ENCODE measurements around the gene KRTAP12-1.
A peak's percentile ranks its signal among the peaks of the same experiment; 100 is the strongest.

The KRTAP12-1 gene

GRCh38 chr21:44657635-44658540, 24.1 kb downstream of the KRTAP12-1 start, which contains the start of gene KRTAP12-3:
Gene KRTAP12-3 (plus strand): TSS chr21:44657932. CDS start chr21:44657980, 48 bp downstream.
- no peak for TF ChIP-seq NFIC (IDR thresholded peaks at IDR 0.05)

GRCh38 chr21:44656868-44657267, 25.1 kb downstream of the KRTAP12-1 start:
- TF ChIP-seq YY1 (IDR thresholded peaks at IDR 0.05; ENCODE audit: low read depth): no peak
- TF ChIP-seq, protein P1, sequence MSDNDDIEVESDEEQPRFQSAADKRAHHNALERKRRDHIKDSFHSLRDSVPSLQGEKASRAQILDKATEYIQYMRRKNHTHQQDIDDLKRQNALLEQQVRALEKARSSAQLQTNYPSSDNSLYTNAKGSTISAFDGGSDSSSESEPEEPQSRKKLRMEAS (IDR thresholded peaks at IDR 0.05): no peak
- no peak for TF ChIP-seq EGR1 (IDR thresholded peaks at IDR 0.05)
- no peak for TF ChIP-seq REST (IDR thresholded peaks at IDR 0.05; ENCODE audit: low read depth)
- no peak for TF ChIP-seq TEAD4 (IDR thresholded peaks at IDR 0.05)
- no peak for TF ChIP-seq NFIC (IDR thresholded peaks at IDR 0.05)
- no peak for TF ChIP-seq EP300 (IDR thresholded peaks at IDR 0.05; ENCODE audit: borderline replicate concordance)
- TF ChIP-seq, protein P2, sequence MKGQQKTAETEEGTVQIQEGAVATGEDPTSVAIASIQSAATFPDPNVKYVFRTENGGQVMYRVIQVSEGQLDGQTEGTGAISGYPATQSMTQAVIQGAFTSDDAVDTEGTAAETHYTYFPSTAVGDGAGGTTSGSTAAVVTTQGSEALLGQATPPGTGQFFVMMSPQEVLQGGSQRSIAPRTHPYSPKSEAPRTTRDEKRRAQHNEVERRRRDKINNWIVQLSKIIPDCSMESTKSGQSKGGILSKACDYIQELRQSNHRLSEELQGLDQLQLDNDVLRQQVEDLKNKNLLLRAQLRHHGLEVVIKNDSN (IDR thresholded peaks at IDR 0.05): no peak
- no peak for TF ChIP-seq ZBTB7A (IDR thresholded peaks at IDR 0.05; ENCODE audit: low read depth)
- no peak for TF ChIP-seq FOXM1 (IDR thresholded peaks at IDR 0.05; ENCODE audit: borderline replicate concordance, low read depth)
- no peak for TF ChIP-seq CEBPB (IDR thresholded peaks at IDR 0.05)
- TF ChIP-seq RAD21 (IDR thresholded peaks at IDR 0.05; ENCODE audit: low read depth): no peak
- no peak for TF ChIP-seq TAF1 (IDR thresholded peaks at IDR 0.05; ENCODE audit: low read depth)
- TF ChIP-seq CREB1 (IDR thresholded peaks at IDR 0.05; ENCODE audit: low read depth): no peak
- TF ChIP-seq TCF12 (IDR thresholded peaks at IDR 0.05; ENCODE audit: low read depth): no peak

- no peak for TF ChIP-seq RAD21 (IDR thresholded peaks at IDR 0.05; ENCODE audit: low read depth)
- TF ChIP-seq, protein P1 (IDR thresholded peaks at IDR 0.05): no peak
Observed at GRCh38 chr21:44654576-44655175, 27.3 kb downstream of the KRTAP12-1 start, which contains the start of gene KRTAP12-4. Gene KRTAP12-4 (minus strand): TSS chr21:44654659. CDS start chr21:44654614, 45 bp downstream.

GRCh38 chr21:44653656-44654575, 28.0 kb downstream of the KRTAP12-1 start:
- TF ChIP-seq ZBTB7A (IDR thresholded peaks at IDR 0.05; ENCODE audit: low read depth) (no peak), EP300 (IDR thresholded peaks at IDR 0.05; ENCODE audit: borderline replicate concordance) (no peak), YY1 (IDR thresholded peaks at IDR 0.05; ENCODE audit: low read depth) (no peak)

DNA sequence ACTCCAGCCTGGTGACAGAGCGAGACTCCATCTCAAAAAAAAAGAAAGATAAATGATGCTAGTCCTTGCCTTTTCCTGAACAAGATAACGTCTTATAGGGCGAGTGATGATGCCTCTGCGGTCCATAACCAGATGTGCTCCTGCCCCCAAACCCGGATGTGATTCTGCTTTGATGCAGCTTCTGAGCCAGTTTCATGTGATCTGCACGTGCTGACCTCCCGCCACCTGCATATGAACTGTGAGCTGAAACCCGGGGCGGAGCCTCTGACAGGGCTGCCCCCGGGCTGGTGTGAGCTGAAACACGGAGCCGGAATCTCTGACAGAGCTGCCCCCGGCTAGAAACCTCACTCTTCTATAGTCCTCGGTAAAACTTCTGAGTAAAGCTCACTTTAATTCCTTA, 28.8 kb downstream of the KRTAP12-1 start:
- no peak for TF ChIP-seq TAF1 (IDR thresholded peaks at IDR 0.05; ENCODE audit: low read depth)
- TF ChIP-seq, protein P1 (IDR thresholded peaks at IDR 0.05): peak; percentile 75
- TF ChIP-seq, protein P2 (IDR thresholded peaks at IDR 0.05): no peak

GRCh38 chr21:44650973-44651675, 30.8 kb downstream of the KRTAP12-1 start:
- TF ChIP-seq NFIC (IDR thresholded peaks at IDR 0.05) (no peak), EP300 (IDR thresholded peaks at IDR 0.05; ENCODE audit: borderline replicate concordance) (no peak), FOXM1 (IDR thresholded peaks at IDR 0.05; ENCODE audit: borderline replicate concordance, low read depth) (no peak), TCF12 (IDR thresholded peaks at IDR 0.05; ENCODE audit: low read depth) (no peak), REST (IDR thresholded peaks at IDR 0.05; ENCODE audit: low read depth) (no peak), CREB1 (IDR thresholded peaks at IDR 0.05; ENCODE audit: low read depth) (no peak), ZBTB7A (IDR thresholded peaks at IDR 0.05; ENCODE audit: low read depth) (no peak), TAF1 (IDR thresholded peaks at IDR 0.05; ENCODE audit: low read depth) (no peak), EGR1 (IDR thresholded peaks at IDR 0.05) (no peak), CEBPB (IDR thresholded peaks at IDR 0.05) (no peak), RAD21 (IDR thresholded peaks at IDR 0.05; ENCODE audit: low read depth) (no peak), YY1 (IDR thresholded peaks at IDR 0.05; ENCODE audit: low read depth) (no peak), TEAD4 (IDR thresholded peaks at IDR 0.05) (no peak)
- TF ChIP-seq, protein P1 (IDR thresholded peaks at IDR 0.05): no peak
- TF ChIP-seq, protein P2 (IDR thresholded peaks at IDR 0.05): no peak

Measured in Ishikawa (cell line).